ENCODE measurements around the gene WIPF3.
"Not testable (repeated sequence)": the region's sequence is repeated elsewhere in the genome, so short reads cannot be mapped to it uniquely, and the experiment has no call there.

The WIPF3 gene

GRCh38 chr7:29875741-29876140 lies 69.4 kb downstream of the WIPF3 start:
- DNase-seq: no peak
- intact Hi-C loops (cut with DNase I): no loop called here

- DNase-seq: no peak
- intact Hi-C loops (cut with DNase I): no loop called here
These were observed 70.9 kb downstream of the WIPF3 start for GRCh38 chr7:29877196-29877595.

- intact Hi-C loops (cut with DNase I): no loop called here
- DNase-seq: no peak
These were observed 71.9 kb downstream of the WIPF3 start for GRCh38 chr7:29878081-29878688.

DNA sequence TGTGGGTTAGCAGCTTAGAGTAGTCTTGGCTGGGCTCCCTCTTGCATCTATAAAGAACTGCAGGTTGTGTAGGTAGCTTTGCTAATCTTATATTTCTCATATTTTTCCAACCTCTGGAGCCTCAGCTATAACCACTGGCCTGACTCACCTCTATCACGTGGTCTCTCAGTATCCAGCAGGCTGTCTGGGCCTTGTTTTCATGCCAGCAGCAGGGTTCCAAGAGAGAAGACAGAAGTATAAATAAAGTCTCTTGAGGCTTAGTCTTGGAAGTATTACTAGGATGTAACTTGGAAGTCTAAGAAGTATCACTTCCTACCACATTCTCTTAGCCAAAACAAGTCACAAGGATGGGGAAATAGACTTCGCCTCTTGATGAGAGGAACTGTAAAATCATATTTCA lies 73.3 kb downstream of the WIPF3 start:
- intact Hi-C loops (cut with DNase I): no loop called here

GRCh38 chr7:29881724-29882123 lies 75.4 kb downstream of the WIPF3 start:
- intact Hi-C loops (cut with DNase I): no loop called here
- DNase-seq: no peak

More for the DNA sequence above, 73.3 kb downstream of the WIPF3 start:
- no peak for DNase-seq

- no peak for DNase-seq
- intact Hi-C loops (cut with DNase I): no loop called here
These were observed 76.2 kb downstream of the WIPF3 start for GRCh38 chr7:29882481-29882880.

DNA sequence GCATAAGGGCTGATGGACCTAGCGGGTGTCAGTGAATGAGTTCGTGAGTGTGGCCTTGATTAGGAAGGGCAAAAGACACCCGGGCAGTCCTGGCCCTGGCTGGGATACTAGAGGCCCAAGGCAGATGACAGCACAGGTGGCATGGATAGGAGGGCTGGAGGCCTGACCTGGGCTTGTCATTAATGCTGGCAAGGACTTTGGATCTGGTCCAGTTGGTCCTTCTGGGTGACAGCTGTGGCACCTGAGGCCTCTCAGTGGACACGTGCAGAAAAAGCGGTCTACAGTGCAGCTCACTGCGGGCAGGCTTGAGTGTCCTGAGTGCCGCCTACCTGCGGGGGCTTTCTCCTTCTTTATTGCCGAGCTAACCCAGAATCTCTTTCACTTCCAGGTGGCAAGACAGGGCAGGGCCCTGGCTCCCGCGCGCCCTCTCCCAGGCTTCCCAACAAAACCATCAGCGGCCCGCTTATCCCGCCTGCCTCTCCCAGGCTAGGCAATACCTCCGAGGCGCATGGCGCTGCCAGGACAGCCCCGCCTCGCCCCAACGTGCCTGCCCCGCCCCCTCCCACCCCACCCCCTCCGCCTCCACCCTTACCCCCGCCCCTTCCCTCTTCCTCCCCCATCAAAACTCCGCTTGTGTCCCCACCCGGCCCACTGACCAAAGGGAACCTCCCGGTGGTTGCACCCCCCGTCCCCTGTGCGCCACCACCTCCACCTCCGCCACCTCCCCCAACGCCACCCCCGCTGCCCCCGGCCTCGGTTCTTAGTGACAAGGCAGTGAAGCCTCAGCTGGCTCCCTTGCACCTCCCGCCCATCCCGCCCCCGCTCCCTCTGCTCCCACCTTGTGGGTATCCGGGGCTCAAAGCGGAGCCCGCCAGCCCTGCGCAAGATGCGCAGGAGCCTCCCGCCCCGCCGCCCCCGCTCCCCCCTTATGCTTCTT lies 77.4 kb downstream of the WIPF3 start:
- intact Hi-C loops (cut with DNase I): no loop called here
- peak in 3 of 10 donors; percentile 69 to 83 (median 82) for DNase-seq

DNA sequence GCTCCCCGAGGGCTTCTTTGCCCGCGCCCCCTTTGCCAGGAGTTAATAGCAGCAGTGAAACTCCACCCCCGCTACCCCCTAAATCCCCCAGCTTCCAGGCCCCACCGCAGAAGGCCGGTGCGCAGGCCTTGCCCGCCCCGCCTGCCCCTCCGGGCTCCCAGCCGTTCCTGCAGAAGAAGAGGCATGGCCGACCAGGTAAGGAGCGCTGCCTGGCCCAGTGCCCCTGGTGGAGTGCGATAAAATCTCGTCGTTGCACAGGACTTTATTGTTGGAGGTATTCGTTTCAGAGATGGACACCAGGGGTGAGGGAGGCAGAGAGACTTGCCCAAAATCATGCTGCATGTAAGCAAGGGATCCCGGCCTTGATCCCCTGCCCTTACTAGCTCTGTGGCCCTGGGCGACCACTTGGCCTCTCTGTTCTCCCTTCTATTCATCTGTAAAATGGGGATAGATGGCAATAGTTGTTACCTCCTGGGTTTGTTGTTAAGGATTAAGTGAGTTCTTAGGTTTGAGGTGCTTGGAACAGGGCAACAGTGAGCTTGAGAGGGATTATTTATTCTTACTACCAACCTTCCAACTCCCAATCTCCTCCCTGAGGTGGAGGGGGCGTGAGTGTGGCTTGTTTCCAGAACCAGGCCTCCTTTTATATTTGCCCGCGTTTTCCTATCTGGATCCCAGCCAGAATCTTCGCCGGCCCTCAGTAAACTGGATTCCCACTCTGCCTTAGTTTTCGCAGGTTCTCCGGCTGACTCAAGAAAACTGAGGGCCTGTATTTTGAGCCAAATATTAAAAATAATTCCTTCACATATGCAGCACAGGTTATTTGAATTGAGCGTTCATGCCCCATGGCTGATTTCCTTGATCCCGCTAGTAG lies 78.3 kb downstream of the WIPF3 start:
- intact Hi-C loops (cut with DNase I): no loop called here
- DNase-seq: peak in 1 of 10 donors; percentile 71

GRCh38 chr7:29885626-29886025 lies 79.3 kb downstream of the WIPF3 start:
- DNase-seq: no peak
- intact Hi-C loops (cut with DNase I): no loop called here

GRCh38 chr7:29886827-29887226 lies 80.5 kb downstream of the WIPF3 start:
- intact Hi-C loops (cut with DNase I): no loop called here
- no peak for DNase-seq

DNA sequence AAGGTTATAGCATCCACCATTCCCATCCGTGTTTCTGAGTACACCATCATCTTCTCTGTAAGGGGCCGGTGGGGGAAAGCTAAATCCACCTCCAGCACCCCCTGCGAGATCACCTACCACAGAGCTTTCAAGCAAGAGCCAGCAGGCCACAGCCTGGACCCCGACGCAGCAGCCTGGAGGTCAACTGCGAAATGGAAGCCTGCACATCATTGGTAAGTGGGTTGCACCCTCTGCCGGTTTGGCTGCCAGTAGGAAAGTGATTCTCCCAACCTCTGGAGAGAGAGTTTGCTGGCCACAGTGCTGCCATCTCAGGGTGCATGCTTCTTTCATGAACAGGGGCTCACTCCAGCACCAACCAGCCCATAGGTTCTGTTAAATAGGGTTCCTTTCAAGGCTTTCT lies 81.7 kb downstream of the WIPF3 start:
- intact Hi-C loops (cut with DNase I): no loop called here
- no peak for DNase-seq

DNA sequence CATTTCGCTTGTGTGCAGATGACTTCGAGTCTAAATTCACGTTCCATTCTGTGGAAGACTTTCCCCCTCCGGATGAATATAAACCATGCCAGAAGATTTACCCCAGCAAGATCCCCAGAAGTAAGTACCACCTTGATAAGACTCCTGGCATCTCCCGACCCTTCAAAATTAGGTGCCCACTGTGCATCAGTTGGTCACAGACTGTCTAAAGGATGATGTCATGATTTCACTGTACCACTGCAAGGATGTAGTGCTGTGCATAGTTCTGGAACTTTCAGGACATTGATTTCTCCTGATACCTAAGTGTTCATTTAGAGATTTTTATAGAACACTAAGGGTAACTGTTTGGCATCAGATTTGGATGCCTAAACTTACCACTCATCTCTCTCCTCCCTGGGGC lies 83.0 kb downstream of the WIPF3 start:
- no peak for DNase-seq
- intact Hi-C loops (cut with DNase I): no loop called here

- no peak for DNase-seq
- intact Hi-C loops (cut with DNase I): no loop called here
These were observed 83.9 kb downstream of the WIPF3 start for GRCh38 chr7:29890251-29890650.

DNA sequence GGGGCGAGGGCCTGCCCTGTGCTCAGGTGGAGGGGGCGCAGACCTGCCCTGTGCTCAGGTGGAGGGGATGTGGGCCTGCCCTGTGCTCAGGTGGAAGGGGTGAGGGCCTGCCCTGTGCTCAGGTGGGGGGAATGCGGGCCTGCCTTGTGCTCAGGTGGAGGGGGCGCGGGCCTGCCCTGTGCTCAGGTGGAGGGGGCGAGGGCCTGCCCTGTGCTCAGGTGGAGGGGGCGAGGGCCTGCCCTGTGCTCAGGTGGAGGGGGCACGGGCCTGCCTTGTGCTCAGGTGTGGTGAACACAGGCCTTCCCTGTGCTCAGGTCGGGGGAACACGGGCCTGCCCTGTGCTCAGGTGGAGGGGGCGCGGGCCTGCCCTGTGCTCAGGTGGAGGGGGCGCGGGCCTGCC lies 84.5 kb downstream of the WIPF3 start:
- intact Hi-C loops (cut with DNase I); DNase-seq: not testable (repeated sequence)

DNA sequence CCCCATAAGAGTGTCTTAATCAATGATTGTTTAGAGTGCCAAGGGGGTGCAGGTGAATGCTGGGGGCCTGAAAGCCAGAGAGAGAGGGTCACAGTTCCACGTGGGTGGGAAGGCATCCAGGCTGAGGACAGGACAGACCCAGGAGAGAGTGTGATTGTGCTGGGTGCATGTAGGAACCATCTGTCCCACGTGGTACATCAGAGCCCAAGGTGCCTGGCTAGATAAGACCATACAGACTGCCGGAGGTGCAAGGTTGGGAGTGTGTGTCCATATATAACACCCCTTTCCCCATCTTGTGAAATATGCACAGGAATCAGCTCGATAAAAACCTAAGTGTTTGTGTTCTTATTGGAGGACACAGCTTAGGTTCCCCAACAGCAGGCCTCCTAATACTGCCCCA lies 85.5 kb downstream of the WIPF3 start:
- intact Hi-C loops (cut with DNase I): no loop called here
- DNase-seq: no peak

DNA sequence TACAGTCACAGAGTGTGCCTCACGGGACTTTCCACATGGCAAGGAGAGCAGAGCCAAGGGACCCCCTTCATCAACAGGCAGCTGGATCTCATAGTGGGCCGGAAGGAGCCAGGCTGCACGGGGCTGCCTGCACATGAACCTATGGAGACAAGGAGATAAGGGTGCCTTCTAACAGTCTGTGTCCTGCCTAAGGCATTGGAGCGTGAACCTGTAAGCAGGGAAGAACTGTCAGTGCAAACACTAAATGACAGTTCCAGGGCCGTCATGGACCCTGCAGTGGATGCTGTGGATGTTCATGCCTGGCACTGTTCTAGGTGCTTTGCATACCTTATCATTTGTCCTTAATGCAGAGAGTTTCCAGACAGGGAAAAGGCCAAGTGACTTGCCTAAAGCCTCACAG lies 85.9 kb downstream of the WIPF3 start:
- intact Hi-C loops (cut with DNase I): no loop called here
- no peak for DNase-seq

DNA sequence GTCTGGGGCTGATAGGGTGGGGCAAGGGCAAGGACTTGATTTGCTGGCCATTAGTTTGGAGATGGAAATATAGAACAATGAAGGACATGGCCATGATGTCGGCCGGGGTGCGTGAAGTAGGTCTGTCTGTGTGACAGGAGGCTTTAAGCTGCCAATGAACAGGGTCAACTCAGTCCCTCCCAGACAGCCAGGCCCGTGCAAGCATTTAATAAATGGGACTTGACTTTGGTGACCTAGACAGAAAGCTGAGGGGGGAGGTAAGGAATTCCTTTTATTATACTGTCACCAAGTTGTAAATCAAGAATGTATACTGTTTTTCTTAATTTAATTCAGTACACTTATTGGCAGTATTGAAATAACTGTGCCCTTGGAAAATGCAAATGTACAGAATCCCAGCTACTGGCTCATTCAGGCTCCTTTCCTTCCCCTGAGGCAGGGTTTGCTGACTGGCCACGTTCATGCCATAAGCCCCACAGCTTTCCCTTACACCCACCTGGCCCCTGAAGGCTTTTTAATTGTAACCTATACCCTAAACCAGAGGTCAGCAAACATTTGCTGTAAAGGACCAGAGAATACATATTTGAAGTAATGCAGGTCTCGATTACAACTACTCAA lies 87.2 kb downstream of the WIPF3 start:
- no peak for DNase-seq
- intact Hi-C loops (cut with DNase I): no loop called here

GRCh38 chr7:29894256-29894655 lies 87.9 kb downstream of the WIPF3 start:
- DNase-seq: no peak
- intact Hi-C loops (cut with DNase I): no loop called here

GRCh38 chr7:29895559-29895958 lies 89.3 kb downstream of the WIPF3 start:
- intact Hi-C loops (cut with DNase I): no loop called here
- DNase-seq: no peak

DNA sequence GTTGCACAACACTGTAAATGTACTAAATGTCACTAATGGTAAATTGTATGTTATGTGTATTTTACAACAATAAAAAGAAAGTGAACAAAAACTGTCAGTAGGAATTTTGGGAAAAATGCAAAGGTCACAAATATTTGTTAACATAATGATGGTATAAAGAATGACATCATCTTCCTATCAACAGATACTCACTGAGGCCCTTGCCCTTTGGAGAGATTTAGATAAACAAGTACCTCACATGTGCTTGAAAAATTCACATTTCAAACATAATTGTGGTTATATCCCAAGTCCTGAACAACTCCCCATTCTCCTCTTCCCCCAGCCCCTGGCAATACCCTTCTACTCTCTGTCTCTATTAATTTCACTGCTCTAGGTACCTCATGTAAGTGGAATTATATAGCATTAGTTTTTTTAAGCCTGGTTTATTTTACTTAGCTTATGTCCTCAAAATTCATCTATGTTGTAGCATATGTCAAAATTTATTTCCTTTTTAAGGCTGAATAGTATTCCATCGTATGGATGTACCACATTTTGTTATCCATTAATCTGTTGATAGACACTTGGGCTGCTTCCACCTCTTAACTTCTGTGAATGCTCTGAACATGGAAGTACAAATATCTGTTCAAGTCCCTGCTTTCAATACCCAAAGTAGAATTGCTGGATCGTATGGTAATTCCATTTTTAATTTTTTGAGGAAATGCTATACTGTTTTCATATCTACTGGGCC lies 90.5 kb downstream of the WIPF3 start:
- intact Hi-C loops (cut with DNase I): no loop called here
- no peak for DNase-seq

Data from posterior cingulate gyrus (tissue), 11 donors.